Peyer's patch (tissue), 4 donors: ENCODE data around the gene CD63. TPM values are rescaled to one million over a fixed set of nuclear protein-coding genes. Genes with fewer than 3 reads are reported as not detected.

Experiments
- DNase-seq, 3 donors: peaks; one replicate each; pipeline ENCODE4 v3.0.0-alpha.2; 2017 to 2019
- H3K27ac ChIP-seq, 4 donors: fragments of 200-600 bp; sonication (generic); one replicate each; pipeline ENCODE4 v1.5.1; 2016 to 2019
- H3K27me3 ChIP-seq, 2 donors: fragments of 200-600 bp; sonication (generic); one replicate each; pipeline ENCODE4 v1.5.1; 2019
- H3K36me3 ChIP-seq, 3 donors: fragments of 200-600 bp; sonication (generic); one replicate each; pipeline ENCODE4 v1.5.1; 2016 to 2019
- H3K4me1 ChIP-seq, 4 donors: fragments of 200-600 bp; sonication (generic); one replicate each; pipeline ENCODE4 v1.5.1; 2016 to 2019
- H3K4me3 ChIP-seq, 4 donors: fragments of 200-600 bp; sonication (generic); 1 replicate in 3 of 4; 2 replicates in 1 of 4; pipeline ENCODE4 v1.5.1; 2016 to 2019; ENCODE audit warnings: mild to moderate bottlenecking in 1 of 4
- H3K9me3 ChIP-seq, 4 donors: fragments of 200-600 bp; sonication (generic); one replicate each; pipeline ENCODE4 v1.5.1; 2016 to 2019; ENCODE audit warnings: mild to moderate bottlenecking in 1 of 4
- CTCF ChIP-seq, 6 experiments: fragments of 450-650 bp in 4 of 6; fragments of 200-600 bp in 2 of 6; sonication (generic) in 1 of 6; IDR thresholded peaks; one replicate each; pipeline ENCODE4 v1.5.1; 2017 to 2019; ENCODE audit warnings: antibody characterized with exemption in 6 of 6, mild to moderate bottlenecking in 3 of 6, moderate library complexity in 1 of 6
- POLR2A ChIP-seq, 2 donors: fragments of 450-650 bp; IDR thresholded peaks; one replicate each; pipeline ENCODE4 v1.5.1; 2017; ENCODE audit warnings: antibody characterized with exemption in 2 of 2, mild to moderate bottlenecking in 2 of 2, moderate library complexity in 2 of 2
- total RNA-seq, 4 donors: library from RNA; depleted of rRNA; stranded (reverse); fragments of >200 nt; gene quantifications; one replicate each; pipeline ENCODE4 v1.1.0, GENCODE V29; 2016

Gene CD63
- total RNA-seq, 4 donors from 2014 or later: 139 to 433 (median 351) TPM

DNA sequence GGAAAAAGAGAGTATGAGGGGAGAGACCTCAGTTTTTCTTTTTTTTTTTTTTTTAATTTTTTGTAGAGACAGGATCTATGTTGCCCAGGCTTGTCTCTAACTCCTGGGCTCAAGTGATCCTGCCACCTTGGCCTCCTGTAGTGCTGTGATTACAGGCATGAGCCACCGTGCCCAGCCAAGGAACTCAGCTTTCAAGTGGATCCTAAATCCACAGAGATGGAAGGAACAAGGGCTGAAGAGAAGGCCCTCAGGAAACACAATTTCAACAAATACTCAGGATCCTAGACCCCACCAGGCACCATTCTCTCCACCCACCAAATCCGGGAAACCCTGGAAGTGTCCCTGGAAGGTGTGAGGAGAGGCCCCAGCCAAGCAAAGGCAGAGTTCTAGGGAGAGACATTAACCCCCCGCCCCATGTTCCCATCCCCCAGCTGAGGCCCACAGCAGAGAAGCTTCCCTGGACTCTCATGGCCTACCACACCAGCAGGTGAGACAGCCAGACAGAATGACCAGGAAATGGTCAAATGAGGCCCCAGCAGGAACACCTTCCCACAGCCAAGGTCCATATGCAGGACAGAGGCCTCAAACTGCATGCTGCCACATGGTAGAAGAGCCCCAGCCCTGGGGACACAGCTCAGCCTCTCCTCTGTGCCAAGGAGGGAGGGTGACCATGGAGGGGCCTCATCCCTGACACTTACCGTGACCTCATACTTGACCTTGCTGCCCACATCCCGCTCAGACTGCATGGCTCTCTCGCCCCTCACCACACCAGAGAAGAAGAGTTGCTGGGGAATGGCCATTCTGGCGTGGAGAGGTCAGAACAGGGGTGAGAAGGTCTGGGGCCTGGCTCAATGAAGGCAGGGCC is 35.3 kb downstream of the CD63 start:
- no peaks in the 10 kb centered on the region for H3K27me3 ChIP-seq
- H3K4me1 ChIP-seq: peaks cover 0 to 8% (median 0%) of the 10 kb centered on the region in 4 donors
- no peak overlapping the region for H3K27ac ChIP-seq
- DNase-seq: no peak
- no peaks in the 10 kb centered on the region for H3K9me3 ChIP-seq
- H3K4me3 ChIP-seq: no peak overlapping the region
- TF ChIP-seq POLR2A (IDR thresholded peaks at IDR 0.05): no peak
- no peak for TF ChIP-seq CTCF (IDR thresholded peaks at IDR 0.05)
- H3K36me3 ChIP-seq: no peaks in the 10 kb centered on the region

- Histone ChIP-seq H3K4me3 (no peak overlapping the region), H3K4me1 (peaks cover 0 to 8% (median 0%) of the 10 kb centered on the region in 4 donors), H3K27me3 (no peaks in the 10 kb centered on the region), H3K9me3 (no peaks in the 10 kb centered on the region), H3K27ac (no peak overlapping the region), H3K36me3 (peaks cover 0 to 6% (median 0%) of the 10 kb centered on the region in 3 donors)
- TF ChIP-seq POLR2A (IDR thresholded peaks at IDR 0.05) (no peak), CTCF (IDR thresholded peaks at IDR 0.05) (no peak)
- no peak for DNase-seq
These were observed 36.0 kb downstream of the CD63 start for GRCh38 chr12:55692631-55693322.

DNA sequence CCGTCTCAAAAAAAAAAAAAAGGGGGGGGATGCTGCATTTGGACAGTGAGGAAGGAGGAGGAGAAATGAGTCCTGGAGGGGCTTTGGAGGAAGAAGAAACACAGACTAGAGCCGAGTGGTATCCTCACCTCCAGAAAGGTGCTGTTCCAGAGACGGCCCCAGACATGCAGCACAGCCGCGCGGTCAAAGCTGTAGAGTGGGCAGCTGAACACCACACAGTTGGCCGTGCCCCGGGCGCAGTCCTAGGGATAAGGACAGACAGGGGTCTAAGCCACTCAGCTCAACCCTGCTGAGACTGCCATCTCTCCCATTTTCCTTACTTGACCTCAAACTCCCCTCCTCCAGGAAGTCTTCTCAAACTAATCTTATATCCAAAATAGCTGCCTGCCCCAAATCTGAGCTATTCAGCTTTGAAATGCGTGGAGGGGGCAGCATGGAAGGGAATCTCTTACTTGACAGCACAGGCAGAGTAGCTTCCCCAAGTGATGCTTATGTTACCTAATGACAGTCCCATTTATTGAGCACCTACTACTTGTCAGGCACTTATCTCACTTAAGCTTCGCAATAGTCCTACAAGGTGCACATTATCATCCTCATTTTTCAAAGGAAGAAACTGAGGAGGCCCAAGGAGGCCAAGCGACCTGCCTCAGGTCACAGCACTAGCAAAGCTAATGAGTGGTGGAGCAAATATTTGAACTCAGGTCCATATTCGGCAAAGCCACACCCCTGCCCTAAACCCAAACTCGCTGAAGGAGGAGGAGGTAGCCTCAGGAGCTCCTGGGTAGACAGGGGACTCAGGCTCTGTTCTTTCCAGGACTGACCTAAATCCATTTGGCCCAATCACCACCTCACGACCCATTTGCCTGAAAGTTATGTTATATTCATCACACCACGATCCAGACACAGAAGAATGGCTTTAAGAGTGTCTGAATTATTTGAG is 39.8 kb downstream of the CD63 start:
- Histone ChIP-seq H3K4me3 (no peak overlapping the region), H3K27me3 (no peaks in the 10 kb centered on the region), H3K4me1 (no peaks in the 10 kb centered on the region), H3K36me3 (peaks cover 0 to 19% (median 0%) of the 10 kb centered on the region in 3 donors), H3K9me3 (no peaks in the 10 kb centered on the region), H3K27ac (no peak overlapping the region)
- TF ChIP-seq POLR2A (IDR thresholded peaks at IDR 0.05): no peak
- no peak for TF ChIP-seq CTCF (IDR thresholded peaks at IDR 0.05)
- DNase-seq: no peak

DNA sequence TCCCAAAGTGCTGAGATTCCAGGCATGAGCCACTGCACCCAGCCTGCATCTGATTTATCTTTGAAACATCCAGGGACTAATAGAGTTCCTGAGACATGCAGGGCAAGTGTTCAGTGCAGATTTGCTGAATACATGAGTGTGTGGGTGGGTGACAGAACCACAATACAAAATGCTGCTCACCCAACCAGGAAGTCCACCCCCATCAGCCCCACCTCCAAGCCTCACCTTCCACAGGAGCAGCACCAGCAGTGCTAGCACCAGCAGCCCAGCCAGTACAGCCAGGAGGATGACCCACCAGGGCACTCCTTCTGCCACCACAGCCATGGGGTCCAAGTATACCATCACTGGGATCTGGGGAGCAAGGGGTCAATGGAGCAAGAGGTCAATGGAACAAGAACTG is 41.1 kb downstream of the CD63 start:
- TF ChIP-seq CTCF (IDR thresholded peaks at IDR 0.05): no peak
- Histone ChIP-seq H3K4me1 (no peaks in the 10 kb centered on the region), H3K4me3 (no peak overlapping the region), H3K27ac (no peak overlapping the region), H3K9me3 (no peaks in the 10 kb centered on the region), H3K27me3 (no peaks in the 10 kb centered on the region), H3K36me3 (peaks cover 0 to 19% (median 0%) of the 10 kb centered on the region in 3 donors)
- no peak for DNase-seq

GRCh38 chr12:55686366-55687010 is 42.3 kb downstream of the CD63 start:
- H3K36me3 ChIP-seq: peaks cover 0 to 19% (median 0%) of the 10 kb centered on the region in 3 donors
- H3K4me3 ChIP-seq: no peak overlapping the region
- no peaks in the 10 kb centered on the region for H3K9me3 ChIP-seq
- peaks cover 0 to 7% (median 0%) of the 10 kb centered on the region in 4 donors for H3K4me1 ChIP-seq
- DNase-seq: no peak
- no peak for TF ChIP-seq CTCF (IDR thresholded peaks at IDR 0.05)
- TF ChIP-seq POLR2A (IDR thresholded peaks at IDR 0.05): no peak
- no peaks in the 10 kb centered on the region for H3K27me3 ChIP-seq
- H3K27ac ChIP-seq: no peak overlapping the region
